Measurements from ENCODE around the gene DTX3.

- TF ChIP-seq EZH2 (IDR thresholded peaks at IDR 0.05; ENCODE audit: low read depth) (no peak), CTCF (conservative IDR thresholded peaks at IDR 0.05) (no peak)
Measured at GRCh38 chr12:57615637-57616036, 11.0 kb downstream of the DTX3 start.

Measured in PC-9 (cell line).